Activated T-cell treated with anti-CD3 and anti-CD28 coated beads, Interleukin-2, amount 50 U/mL, for 4 hours (primary cell): ENCODE measurements around the gene BEAN1. TPM values are rescaled to one million over a fixed set of nuclear protein-coding genes. Genes with fewer than 3 reads are reported as not detected.

ENCODE experiments used
- ATAC-seq, 2 donors: fragments of 200-7000 bp; cut with Tn5 transposase; one replicate each; pipeline ENCODE4 v1.10.0; 2021
- DNase-seq: peaks from one replicate; pipeline ENCODE4 v3.0.0-alpha.2; 2020
- H3K27me3 Mint-ChIP-seq: one replicate; pipeline ENCODE4 v1.8.0; 2021; ENCODE audit warnings: low read depth, mixed read lengths
- H3K36me3 Mint-ChIP-seq: one replicate; pipeline ENCODE4 v1.8.0; 2022; ENCODE audit warnings: mixed read lengths; ENCODE audit not compliant: insufficient read depth
- H3K4me1 Mint-ChIP-seq: one replicate; pipeline ENCODE4 v1.8.0; 2021; ENCODE audit warnings: low read depth, mixed read lengths
- H3K4me3 Mint-ChIP-seq: one replicate; pipeline ENCODE4 v1.8.0; 2021; ENCODE audit warnings: mild to moderate bottlenecking, moderate library complexity, mixed read lengths
- H3K9me3 Mint-ChIP-seq: one replicate; pipeline ENCODE4 v1.8.0; 2021; ENCODE audit warnings: mixed read lengths
- total RNA-seq, 3 donors: library from RNA; stranded (reverse); gene quantifications; one replicate each; pipeline ENCODE4 v1.2.1, GENCODE V29; 2021

The BEAN1 gene
- total RNA-seq, 3 donors from 2014 or later = not detected

DNA sequence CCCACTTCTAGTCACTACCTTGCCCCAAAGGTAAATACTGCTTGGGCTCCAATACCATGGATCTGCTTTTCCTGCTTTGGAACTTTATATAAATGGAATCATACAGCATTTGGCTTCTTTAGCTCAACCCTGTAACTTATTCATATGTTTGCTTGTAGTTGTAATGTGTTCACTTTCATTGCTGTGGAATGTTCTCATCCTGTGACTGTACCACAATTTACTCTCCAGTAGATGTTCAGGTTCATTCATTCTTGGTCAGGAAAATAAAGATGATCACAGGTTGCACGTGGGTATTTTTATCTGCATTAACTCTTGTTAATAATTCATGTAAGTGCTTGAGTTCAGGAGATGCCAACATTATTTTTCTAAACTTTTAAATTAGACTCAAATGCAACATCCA, 6.7 kb upstream of the BEAN1 start:
- Mint-ChIP-seq H3K9me3 (no peaks in the 10 kb centered on the region), H3K36me3 (no peaks in the 10 kb centered on the region), H3K4me1 (peaks cover 11% of the 10 kb centered on the region), H3K27me3 (peaks cover 19% of the 10 kb centered on the region), H3K4me3 (no peak overlapping the region)
- DNase-seq (no peak), ATAC-seq (no peak)

DNA sequence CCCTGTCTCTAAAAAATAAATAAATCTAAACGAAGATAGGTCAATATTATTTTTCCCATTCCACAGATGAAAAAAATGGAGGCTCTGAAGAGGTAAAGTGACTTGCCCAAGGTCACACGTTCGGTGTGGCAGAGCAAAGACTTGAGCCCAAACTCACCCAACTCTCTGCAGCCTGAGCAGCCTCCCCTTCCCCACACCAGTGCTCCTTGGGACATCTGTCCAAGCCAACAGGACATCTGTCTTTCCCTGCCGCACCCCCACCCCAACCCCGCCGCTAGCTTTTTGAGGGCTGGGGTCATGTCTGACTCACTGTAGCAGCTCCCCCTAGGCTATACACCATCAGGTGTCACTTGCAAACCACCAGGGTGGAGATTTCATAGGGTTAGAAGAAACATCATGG, 5.2 kb upstream of the BEAN1 start:
- DNase-seq (no peak), ATAC-seq (no peak)
- Mint-ChIP-seq H3K36me3 (no peaks in the 10 kb centered on the region), H3K4me3 (no peak overlapping the region), H3K27me3 (peaks cover 28% of the 10 kb centered on the region), H3K4me1 (peaks cover 13% of the 10 kb centered on the region), H3K9me3 (no peaks in the 10 kb centered on the region)

DNA sequence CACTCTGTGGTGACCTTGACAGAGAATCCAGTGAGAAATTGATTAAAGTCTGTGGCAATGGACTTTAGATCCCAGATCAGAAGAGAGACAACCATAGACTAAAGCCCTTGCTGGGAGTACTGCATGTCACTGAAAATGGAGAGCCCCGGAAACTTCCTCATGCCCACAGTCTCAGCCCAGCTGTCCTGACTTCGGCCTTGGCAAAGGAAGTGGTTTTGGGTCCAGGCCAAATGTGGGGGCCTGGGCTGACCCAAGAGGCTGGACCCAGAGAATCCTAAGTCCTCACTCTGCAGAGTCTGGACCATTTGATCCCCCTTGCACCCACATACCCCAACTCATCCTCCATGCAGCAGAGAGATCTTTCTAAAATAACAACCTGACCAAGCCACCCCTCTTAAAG, 4.7 kb upstream of the BEAN1 start:
- DNase-seq (no peak), ATAC-seq (no peak)
- peaks cover 13% of the 10 kb centered on the region for H3K4me1 Mint-ChIP-seq
- no peak overlapping the region for H3K4me3 Mint-ChIP-seq
- H3K36me3 Mint-ChIP-seq = no peaks in the 10 kb centered on the region
- peaks cover 28% of the 10 kb centered on the region for H3K27me3 Mint-ChIP-seq
- no peaks in the 10 kb centered on the region for H3K9me3 Mint-ChIP-seq

DNA sequence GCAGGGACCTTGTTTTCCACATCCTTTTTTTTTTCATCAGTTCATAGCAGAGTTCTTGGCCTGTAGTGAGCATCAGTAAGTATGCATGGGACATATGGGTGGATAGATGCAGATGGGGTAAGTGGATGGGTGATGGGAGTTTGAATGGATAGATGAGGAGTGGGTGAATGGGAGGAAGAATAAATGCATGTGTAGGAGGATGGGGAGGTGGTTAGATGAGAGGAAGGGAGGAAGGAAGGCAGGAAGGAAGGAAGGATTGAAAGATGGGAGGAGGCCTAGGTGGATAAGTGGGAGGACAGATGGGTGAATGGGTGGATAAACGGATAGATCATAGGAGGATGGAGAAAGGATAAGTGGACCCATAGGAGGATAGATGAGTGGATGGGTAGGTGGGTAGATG, 3.9 kb upstream of the BEAN1 start:
- H3K9me3 Mint-ChIP-seq = no peaks in the 10 kb centered on the region
- H3K4me1 Mint-ChIP-seq = peaks cover 11% of the 10 kb centered on the region
- no peak for ATAC-seq
- H3K27me3 Mint-ChIP-seq = peaks cover 27% of the 10 kb centered on the region
- DNase-seq = no peak
- no peak overlapping the region for H3K4me3 Mint-ChIP-seq
- H3K36me3 Mint-ChIP-seq = no peaks in the 10 kb centered on the region

DNA sequence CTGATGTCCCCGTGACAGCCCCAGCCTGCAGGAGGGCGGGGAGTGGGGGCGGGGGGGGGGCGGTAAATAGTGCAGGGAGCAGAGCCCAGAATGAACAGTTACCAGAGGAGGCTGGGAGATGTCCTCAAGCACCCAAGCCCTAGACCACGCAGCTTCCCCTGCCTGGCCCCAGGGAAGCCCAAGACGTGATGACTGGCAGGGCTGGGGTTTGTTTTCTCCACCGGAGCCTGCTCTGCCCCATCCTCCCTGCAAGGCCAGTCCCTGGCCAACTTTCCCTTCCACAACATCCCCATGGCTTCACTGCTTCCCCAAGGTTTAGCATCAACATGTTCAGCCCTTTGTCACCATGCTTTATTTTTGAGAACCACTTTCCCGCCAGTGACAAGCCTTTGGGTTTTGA, 1.4 kb upstream of the BEAN1 start:
- H3K27me3 Mint-ChIP-seq = peaks cover 50% of the 10 kb centered on the region
- no peaks in the 10 kb centered on the region for H3K36me3 Mint-ChIP-seq
- peaks cover 5% of the 10 kb centered on the region for H3K4me1 Mint-ChIP-seq
- ATAC-seq (no peak), DNase-seq (no peak)
- H3K9me3 Mint-ChIP-seq = no peaks in the 10 kb centered on the region
- no peak overlapping the region for H3K4me3 Mint-ChIP-seq

DNA sequence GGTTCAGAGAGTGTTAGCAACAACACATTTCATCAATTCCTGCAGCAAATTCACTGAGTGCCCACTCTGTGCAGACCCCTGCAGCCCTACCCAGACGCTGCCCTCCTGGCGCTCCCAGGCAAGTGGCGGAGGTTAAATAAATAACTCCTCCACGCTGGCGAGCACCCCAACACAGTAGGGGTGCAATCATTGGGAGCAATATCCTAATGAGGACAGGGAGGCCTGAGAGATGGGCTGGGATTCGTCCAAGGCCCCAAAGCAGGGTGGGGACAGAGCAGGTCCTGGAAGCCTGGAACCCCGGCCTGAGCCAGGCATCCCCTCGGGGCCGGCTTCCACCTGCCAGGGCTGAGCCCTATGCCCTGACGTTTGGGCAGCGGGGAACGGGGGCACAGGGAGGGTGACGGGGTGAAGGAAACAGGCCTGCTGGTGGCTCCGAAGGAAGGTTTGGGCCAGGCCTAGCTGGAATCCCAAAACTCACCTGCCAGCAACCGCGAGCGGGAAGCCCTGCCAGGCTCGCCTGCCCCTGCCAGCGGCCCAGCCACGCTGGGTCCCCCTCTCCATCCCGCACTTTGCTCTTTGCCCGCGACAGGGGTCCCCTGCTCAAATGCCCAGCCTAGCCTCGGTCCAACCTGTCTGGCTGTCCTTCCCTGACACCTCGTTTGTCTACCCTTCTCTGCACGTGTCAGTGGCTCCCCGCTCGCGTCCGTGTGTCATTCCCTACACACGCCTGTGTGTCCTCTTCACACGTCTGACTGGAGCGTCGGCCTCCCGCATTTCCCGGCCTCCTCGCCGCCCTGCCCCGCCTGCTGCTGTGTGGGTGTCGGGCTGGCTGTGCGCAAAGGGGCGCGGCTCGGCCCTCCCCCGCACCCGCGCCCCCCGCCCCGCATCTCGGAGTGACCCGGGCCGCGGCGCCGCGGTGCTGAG, 721 bp upstream of the BEAN1 start:
- Mint-ChIP-seq H3K9me3 (no peaks in the 10 kb centered on the region), H3K4me3 (peak overlapping the region; percentile 20), H3K36me3 (no peaks in the 10 kb centered on the region), H3K4me1 (peaks cover 5% of the 10 kb centered on the region), H3K27me3 (peaks cover 54% of the 10 kb centered on the region)
- peak; percentile 13 to 26 for ATAC-seq
- no peak for DNase-seq

DNA sequence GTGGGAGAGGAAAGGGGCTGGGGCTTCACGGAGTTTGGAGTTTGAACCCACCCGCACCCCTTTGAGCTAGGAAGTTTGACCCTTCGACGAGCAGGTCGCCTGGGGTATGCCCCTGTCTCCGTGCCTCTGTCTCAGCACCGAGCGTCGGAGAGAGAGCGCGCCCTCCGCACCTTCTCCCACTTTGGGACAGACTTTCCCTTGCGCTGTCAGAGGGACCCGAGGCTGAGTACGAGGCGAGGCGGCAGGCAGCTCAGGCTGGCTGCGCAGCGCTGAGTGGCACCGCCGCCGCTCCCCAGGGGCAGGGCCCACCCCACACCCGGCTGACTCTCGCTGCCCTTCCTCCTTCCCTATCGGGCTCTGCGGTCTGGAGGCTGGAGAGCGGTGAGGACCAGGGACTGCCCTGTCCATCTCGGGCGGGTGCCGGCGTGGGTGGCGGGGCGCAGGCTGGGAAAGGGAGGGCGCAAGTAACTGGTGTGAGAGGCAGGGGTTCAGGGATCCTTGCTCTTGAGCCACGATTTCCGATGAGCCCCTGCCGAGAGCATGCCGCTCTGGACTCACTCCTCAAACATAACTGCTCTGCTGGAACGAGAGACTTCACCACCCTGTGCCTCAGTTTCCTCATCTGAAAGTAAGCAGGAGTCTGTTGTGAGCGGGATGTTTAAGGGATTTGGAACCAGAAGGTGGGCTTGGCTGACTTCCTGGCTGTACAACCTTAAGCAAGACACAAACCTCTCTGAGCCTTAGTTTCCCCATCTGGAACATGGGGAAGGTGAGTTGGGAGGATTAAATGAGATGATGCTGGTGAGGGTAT, 981 bp downstream of the BEAN1 start:
- Mint-ChIP-seq H3K4me1 (peaks cover 5% of the 10 kb centered on the region), H3K4me3 (peak overlapping the region; percentile 51), H3K27me3 (peaks cover 65% of the 10 kb centered on the region), H3K36me3 (no peaks in the 10 kb centered on the region), H3K9me3 (no peaks in the 10 kb centered on the region)
- no peak for DNase-seq
- ATAC-seq = peak; percentile 49 to 51

DNA sequence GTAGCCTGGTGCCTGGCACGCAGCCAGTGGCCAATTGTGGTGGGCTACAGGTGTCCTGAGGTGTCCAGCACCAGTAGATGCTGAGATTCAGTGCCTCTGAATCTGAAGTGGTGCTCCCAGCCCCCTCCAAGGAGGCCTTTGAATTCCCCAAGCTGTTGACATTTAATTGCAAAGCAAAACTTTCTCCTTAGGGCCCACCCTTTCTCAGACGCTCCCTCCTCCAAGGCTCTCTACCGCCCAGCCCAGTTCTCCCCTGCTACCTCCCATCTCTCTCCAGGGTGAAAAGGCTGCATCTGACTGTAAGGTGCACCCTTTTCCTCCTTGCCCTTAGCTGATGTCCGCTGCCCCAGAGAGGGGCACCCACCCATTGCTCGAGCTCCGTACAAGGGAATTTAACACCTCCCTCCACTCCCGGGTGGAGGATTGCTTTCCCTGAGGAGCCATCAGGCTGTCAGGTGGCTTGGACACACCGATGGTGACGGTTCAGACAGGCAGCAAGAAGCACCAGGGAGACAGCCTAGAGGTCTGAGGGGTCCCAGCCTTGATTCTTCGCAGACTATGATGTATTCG, 1.7 kb downstream of the BEAN1 start:
- peaks cover 5% of the 10 kb centered on the region for H3K4me1 Mint-ChIP-seq
- H3K27me3 Mint-ChIP-seq = peaks cover 68% of the 10 kb centered on the region
- no peak for DNase-seq
- no peak for ATAC-seq
- no peaks in the 10 kb centered on the region for H3K36me3 Mint-ChIP-seq
- H3K9me3 Mint-ChIP-seq = no peaks in the 10 kb centered on the region
- H3K4me3 Mint-ChIP-seq = peak overlapping the region; percentile 56

DNA sequence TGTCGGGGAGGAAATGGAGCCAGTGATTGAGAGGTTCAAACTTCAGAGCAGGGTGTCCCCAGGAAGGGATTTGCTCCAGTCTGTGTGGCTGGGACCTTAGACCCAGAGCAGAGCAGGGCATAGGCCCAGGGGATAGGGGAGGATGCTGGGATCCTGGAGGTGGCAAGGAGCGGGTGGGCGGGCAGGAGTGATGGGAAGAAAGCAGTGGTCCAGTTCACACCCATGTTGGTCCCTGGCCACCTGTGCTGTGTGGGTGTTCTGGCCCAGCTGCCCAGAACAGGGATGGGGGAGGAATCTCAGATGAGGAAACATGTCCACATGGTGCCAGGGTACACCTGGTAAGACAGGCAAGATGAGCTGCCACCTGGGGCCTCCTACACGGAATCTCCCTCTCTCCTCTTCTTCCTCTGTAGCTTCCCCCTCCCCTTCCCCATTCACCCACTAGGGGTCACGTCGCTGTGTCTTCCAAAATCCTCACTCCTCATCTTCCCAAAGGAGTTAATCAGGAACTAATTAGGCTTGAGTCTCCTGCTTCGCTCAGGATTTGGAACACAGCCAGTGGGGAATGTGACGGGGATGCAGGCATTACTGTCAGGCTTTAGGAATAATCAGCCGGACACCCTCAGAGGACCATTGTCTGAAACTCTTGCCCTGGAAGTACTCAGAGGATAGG, 2.3 kb downstream of the BEAN1 start:
- Mint-ChIP-seq H3K36me3 (no peaks in the 10 kb centered on the region), H3K27me3 (peaks cover 64% of the 10 kb centered on the region), H3K4me1 (peaks cover 5% of the 10 kb centered on the region), H3K9me3 (no peaks in the 10 kb centered on the region), H3K4me3 (no peak overlapping the region)
- ATAC-seq (no peak), DNase-seq (no peak)

DNA sequence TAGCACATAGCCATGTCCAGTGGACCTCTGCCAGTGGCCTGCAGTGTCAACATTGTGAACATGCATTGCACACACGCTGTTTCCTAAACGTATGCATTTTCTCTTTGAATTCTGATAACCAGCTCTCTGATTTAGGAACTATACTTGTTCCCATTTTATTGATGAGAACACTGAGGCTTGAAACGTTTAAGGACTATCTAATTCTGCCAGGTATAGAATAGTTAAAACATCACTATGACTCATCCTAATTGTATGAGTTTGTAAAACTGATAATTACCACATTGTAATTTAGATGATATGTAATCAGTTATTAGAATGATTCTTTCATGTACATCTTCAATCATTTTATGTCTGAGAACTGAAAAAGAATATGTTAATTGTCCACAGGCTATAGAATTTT, 3.1 kb downstream of the BEAN1 start:
- H3K36me3 Mint-ChIP-seq = no peaks in the 10 kb centered on the region
- H3K4me1 Mint-ChIP-seq = peaks cover 5% of the 10 kb centered on the region
- no peak for DNase-seq
- no peaks in the 10 kb centered on the region for H3K9me3 Mint-ChIP-seq
- H3K4me3 Mint-ChIP-seq = no peak overlapping the region
- ATAC-seq = no peak
- peaks cover 60% of the 10 kb centered on the region for H3K27me3 Mint-ChIP-seq

DNA sequence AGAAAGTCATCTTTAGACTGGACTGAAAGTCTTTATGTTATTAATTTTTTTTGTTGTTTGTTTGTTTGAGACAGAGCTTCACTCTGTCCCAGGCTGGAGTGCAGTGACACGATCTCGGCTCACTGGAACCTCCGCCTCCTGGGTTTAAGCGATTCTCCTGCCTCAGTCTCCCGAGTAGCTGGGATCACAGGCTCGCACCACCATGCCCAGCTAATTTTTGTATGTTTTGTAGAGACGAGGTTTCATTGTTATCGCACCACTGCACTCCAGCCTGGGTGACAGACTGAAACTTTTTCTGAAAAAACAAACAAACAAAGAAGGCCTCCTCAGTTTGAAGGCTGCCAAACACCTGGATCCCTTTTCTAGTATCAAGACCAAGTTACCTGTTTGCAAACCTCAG, 4.7 kb downstream of the BEAN1 start:
- peaks cover 50% of the 10 kb centered on the region for H3K27me3 Mint-ChIP-seq

DNA sequence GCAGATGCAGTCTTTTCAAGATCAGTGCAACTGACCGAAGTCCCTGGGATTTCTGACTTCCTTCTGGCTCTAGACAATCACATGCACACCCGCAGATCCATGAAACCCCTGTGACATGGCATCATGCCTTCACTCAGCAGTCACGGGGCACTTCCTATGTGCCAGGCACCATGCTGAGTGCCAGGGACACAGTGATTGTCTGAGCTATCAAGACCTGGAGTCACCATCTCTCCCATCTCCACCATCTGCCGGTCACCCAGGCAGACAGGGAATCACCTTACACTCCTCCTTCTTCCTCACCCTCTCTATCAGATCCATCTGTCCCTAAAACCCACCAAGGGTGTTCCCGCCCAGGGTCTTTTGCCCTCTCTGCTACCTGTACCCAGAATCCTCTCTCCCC, 5.3 kb downstream of the BEAN1 start:
- Mint-ChIP-seq H3K36me3 (no peaks in the 10 kb centered on the region), H3K27me3 (peaks cover 50% of the 10 kb centered on the region), H3K9me3 (no peaks in the 10 kb centered on the region), H3K4me3 (no peak overlapping the region), H3K4me1 (peaks cover 4% of the 10 kb centered on the region)
- ATAC-seq = no peak
- DNase-seq = no peak

More for the DNA sequence above, 4.7 kb downstream of the BEAN1 start:
- no peaks in the 10 kb centered on the region for H3K9me3 Mint-ChIP-seq
- H3K36me3 Mint-ChIP-seq = no peaks in the 10 kb centered on the region
- peaks cover 4% of the 10 kb centered on the region for H3K4me1 Mint-ChIP-seq
- no peak for ATAC-seq
- H3K4me3 Mint-ChIP-seq = no peak overlapping the region
- no peak for DNase-seq

DNA sequence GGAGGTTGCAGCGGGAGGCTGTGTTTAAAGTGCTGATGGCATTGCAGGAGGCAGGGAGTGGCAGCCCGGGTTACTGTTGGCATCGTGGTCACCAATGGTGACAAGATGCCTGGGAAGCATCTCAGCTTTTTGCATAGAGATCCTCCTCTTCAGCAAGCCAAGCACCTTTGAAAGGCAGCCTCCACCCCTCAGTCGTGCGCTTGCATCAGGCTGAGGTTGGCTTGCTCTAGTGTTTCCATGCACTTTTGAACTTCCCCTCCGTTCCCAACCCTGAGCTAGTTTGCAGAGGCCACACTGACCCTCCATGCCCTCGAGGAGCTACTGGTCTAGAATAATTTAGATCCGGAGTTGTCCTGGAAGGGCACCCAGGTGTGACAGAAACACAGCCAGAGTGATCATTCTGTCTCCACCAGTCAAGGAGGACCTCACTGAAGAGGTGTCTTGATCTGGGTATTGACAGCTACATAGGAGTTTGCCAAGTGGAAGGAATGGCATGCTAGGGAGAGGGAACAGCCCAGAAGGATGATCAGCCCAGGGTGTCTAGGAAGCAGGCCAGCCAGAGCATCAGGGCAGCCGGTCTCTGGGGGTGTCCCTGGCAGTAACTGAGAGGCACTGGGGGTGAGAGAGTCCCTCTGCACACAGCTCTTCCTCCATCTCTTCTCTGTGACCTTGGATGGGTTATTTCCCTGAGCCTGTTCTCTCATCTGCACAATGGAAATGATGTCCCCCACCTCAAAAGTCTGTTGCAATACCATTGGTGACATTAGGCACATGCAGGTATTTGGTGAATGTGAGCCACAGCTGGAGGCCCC, 7.7 kb downstream of the BEAN1 start:
- no peaks in the 10 kb centered on the region for H3K4me1 Mint-ChIP-seq
- ATAC-seq (no peak), DNase-seq (no peak)
- no peaks in the 10 kb centered on the region for H3K9me3 Mint-ChIP-seq
- no peaks in the 10 kb centered on the region for H3K36me3 Mint-ChIP-seq
- no peak overlapping the region for H3K4me3 Mint-ChIP-seq
- peaks cover 41% of the 10 kb centered on the region for H3K27me3 Mint-ChIP-seq
